IPS DF 19.7 (cell line): Measurements from ENCODE around the gene TNS3.
A peak's percentile ranks its signal among the peaks of the same experiment; 100 is the strongest.

Source experiments
- DNase-seq: peaks from one replicate; pipeline ENCODE4 v3.0.0-alpha.2; 2013; ENCODE audit warnings: low read depth, low spot score

Gene TNS3

DNA sequence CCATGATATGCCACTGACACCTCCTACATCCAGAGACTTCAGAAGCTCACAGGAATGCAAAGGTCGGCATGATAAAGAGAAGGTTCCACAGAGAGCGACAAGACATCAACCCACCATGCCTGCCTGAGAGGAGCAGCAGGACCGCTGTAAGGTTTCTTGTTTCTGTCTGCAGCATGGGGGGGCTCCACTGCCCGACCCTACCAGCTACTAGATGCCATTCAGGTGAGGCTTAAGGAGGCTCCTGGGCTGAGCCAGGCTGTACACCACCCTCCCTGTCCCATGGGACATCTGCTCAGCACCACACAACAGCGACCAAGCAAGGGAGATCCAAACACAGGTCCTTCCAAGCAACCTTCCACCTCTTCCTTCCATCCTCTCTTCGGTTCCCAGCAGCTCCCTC, 234.6 kb downstream of the TNS3 start:
- DNase-seq: no peak

DNA sequence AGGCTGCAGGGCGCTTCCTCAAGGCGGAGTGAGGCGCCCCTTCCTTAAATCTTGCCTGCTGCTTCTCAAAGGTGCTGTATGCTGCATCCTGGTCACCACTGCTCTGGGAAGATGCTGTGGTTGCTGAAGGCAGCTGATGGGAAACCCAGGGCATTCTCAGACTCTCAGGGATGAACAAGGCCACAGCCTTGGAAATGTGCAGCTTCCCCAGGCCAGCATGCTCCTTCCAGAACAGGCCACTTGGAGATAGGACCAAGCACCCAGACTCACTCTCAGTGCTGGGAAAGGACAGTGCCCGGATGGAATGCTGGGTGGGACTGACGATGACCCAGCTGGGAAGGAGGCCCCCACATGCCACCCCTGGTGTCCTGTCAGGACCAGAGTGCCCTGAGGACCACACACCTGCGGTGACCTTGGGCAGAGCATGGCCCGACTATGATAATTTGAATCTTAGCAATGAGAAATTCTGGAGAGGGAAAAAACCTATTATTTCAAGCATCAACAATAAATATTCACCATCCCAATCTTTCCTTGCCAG, 235.5 kb downstream of the TNS3 start:
- no peak for DNase-seq

DNA sequence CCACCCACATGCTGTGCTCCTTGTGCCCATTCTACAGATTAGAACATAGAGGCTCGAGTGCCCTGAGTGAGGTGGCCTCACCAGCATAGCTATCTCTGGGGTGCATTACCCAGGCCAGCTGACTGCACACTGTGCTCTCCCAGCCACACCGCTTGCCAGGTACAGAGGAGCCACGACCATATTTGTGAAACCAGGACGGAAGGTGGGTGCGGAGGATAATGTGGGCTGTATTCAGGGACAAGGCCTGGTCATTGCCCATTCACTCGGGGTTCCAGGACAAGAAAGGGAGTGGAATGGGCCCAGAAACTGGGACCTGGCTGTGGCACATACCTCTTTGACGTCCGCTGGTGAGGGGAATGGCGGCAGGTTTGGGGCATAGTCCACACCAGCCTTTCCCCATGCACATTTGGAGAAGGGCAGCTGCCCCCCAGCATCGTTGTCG, 236.0 kb downstream of the TNS3 start:
- DNase-seq: no peak

DNA sequence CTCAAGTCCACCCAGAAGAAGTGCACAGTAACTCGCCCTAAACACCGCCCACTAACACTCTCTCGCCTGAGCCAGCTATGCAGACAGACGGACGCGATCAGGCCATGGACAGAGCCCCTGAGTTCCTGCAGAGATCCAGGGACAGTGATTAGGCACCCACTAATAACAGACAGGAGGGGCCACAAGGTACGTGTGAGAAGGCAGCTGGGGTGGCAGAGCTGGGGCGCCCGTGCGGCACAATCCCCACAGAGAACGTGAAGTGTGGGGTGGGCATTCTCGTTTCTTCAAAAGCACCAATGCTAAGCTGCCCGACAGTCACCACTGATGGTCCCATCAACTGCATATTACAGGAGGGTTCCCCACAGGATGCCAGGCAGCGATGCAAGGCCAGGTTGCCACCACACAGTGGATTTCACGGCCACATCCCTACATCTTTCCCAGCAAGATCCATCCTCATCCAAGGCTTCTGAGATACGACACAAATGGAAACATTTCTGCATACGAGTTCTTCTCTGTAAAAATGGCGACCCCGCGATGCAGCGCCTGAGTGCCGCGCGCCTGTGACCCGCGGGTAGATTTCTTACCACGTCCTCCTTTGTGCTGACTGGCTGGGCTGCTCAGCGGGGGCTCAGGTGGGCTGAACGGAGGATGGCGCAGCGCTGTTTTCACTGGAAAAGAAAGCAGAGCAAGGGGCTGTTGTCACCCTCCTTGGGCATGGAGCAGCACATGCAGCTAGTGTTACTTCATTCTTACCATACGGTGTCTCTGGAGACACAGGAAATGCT, 237.5 kb downstream of the TNS3 start:
- no peak for DNase-seq

DNA sequence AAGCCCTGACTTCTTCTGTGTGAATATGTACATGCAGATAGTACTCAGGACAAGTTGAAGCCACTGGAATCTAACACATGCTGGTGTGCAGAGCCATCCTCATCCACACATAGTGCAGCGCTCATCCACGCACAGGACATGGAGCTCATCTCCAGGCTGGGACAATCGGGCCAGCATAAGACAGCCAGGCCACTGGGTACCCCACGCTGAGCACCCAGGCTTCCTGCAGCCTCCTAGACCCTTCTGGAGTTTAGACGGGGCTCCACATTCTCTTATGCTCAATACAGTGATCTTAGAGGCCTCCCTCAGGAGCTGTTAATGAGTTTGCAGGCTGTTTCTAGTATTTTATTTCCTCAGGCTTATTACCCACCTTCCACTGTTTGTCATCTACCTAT, 238.9 kb downstream of the TNS3 start:
- no peak for DNase-seq

- no peak for DNase-seq
Observed at GRCh38 chr7:47342296-47343060, 239.4 kb downstream of the TNS3 start.

DNA sequence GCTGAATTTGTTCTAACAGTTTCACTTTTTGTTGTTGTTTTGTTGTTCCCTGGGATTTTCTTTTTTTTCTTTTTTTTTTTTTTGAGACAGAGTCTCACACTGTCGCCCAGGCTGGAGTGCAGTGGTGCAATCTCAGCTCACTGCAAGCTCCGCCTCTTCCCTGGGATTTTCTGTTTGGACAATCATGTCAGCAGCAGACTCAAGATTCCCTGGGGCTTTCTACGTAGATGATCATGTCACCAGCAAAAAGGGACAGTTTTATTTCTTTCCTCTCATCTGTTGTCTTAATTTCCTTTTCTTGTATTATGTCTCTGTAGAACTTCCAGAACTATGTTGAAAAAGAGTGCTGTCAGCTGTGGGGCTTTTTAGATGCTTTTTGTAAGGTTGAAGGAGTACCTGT, 241.4 kb downstream of the TNS3 start:
- no peak for DNase-seq

GRCh38 chr7:47338026-47338425, 243.9 kb downstream of the TNS3 start:
- DNase-seq: no peak

- DNase-seq: no peak
Observed at GRCh38 chr7:47337531-47337930, 244.4 kb downstream of the TNS3 start.

GRCh38 chr7:47336472-47337425, 245.2 kb downstream of the TNS3 start:
- DNase-seq: no peak

DNA sequence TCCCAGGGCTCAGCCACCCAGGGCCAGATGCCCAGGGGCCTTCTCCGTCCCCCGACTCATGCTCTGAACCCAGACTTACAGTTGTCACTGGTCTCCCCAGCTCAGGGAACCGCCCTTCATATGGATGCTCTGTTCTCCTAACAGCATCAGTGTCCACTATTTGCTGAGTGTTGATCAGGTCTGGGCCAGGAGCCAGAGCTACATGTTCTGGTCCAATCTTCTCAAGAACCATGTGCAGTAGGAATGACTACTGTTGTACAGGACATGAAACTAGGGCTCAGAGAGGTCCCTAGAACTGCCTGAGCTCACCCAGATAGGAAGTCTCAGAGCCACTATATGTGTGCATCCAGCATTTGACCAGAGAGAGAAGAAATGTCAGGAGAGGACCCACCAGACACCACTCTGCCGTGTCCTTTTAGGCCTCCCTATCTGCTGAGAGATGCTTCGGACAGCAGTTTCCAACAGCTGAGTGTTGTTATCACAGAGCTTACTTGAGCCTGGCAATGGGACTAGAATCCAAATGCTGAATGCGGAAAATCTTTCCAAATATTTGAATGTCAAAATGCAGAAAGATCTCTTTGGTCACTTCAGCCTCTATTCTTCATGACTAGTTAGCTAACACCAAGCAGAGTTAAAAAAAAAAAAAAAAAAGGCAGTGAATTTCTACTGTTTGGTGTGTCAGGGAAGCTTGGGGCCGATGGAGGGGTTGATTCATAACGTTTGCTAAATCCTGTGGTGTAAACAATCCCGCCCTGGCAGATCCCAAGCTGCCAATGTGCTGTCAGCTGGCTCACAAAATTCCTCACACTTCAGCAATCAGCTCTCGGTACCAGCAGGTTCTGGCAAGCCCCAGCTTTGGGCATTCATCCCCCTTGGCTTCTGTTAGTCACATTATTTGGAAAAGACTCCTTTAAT, 246.1 kb downstream of the TNS3 start:
- DNase-seq: no peak

- no peak for DNase-seq
Observed at GRCh38 chr7:47335071-47335470, 246.8 kb downstream of the TNS3 start.

DNA sequence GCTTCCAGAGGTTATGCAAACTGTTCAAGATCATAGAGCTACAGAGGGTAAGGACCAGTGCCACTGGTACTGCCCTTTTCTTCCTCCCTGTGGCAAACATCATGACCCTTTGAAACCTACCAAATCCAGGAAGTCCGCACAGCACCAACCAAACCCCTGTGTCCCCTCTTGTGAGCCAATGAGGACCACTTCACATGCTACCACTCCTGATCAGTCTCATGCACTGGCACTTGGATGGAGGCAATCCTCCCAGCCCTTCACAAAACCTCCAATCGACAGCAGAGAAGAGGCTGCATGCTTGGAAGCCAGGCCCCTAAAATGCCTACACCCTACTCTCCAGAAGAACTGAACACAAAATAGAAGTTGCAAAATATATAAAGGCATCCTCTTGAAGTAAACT, 248.0 kb downstream of the TNS3 start:
- no peak for DNase-seq

- no peak for DNase-seq
Observed at GRCh38 chr7:47333554-47333887, 248.4 kb downstream of the TNS3 start.

- no peak for DNase-seq
Observed at GRCh38 chr7:47332681-47333553, 249.0 kb downstream of the TNS3 start.

GRCh38 chr7:47332213-47332612, 249.7 kb downstream of the TNS3 start:
- DNase-seq: peak; percentile 54

- DNase-seq: no peak
Observed at GRCh38 chr7:47331179-47331565, 250.7 kb downstream of the TNS3 start.

DNA sequence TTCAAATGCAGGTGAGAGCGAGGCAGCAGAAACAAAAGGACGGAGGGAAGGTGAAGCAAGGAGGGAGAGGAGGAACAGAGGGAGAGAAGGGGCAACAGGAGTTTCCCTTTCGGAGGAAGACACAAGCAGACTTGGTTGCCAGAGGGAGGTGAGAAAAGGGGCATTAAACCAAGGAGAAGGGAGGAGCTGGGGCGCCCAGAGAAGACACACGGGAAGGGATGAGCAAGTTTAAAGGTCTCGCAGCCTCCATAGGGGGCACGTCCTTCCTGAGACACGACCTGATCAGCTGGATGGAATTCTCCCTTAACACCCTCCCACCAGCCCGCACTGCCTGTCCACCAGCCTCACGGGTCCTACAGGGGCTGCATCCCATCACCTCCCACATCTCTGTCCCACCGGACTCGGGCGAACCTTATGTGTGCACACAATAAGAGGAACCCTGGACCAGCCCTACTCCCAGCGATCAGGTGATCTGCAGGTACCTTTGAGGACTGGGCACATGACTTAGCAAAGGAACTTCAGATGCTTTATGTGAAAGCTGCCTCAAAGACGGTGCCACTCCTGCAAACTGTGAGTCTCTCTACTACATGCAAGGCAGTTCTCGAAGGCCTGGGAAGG, 251.2 kb downstream of the TNS3 start:
- no peak for DNase-seq

- no peak for DNase-seq
Observed at GRCh38 chr7:47330026-47330425, 251.9 kb downstream of the TNS3 start.
